IMR-90 (cell line): Measurements from ENCODE around the gene SART1. TPM values are rescaled to one million over a fixed set of nuclear protein-coding genes. Genes with fewer than 3 reads are reported as not detected.

Experiments
- ATAC-seq: fragments of 200-7000 bp; cut with Tn5 transposase; 2 replicates; pipeline ENCODE4 v1.9.1; 2020; ENCODE audit warnings: low read depth, mild to moderate bottlenecking, moderate library complexity
- BruUV-seq: library from RNA; stranded (reverse); fragments of 400-500 nt; replicated peaks from 2 replicates; lab custom pipeline; 2021; lab: Mats Ljungman, UMichigan
- CTCF ChIA-PET: fragments of 300-600 bp; formaldehyde crosslinking; extraction: SDS; loops from one replicate; lab custom pipeline; 2021; ENCODE audit warnings: antibody characterized with exemption; lab: Yijun Ruan, JAX
- POLR2A ChIA-PET: fragments of 300-600 bp; sonication (Branson Sonifier 250); formaldehyde crosslinking; loops from one replicate; lab custom pipeline; 2022; ENCODE audit warnings: antibody characterized with exemption; ENCODE audit not compliant: unreplicated experiment; lab: Charles Lee
- DNase-seq: peaks from one replicate; pipeline ENCODE4 v3.0.0; 2013
- H2AFZ ChIP-seq: replicated peaks from 2 replicates; pipeline ENCODE3; 2013; ENCODE audit warnings: low read length, mild to moderate bottlenecking; ENCODE audit not compliant: poor library complexity
- H2AK5ac ChIP-seq: 2 replicates; pipeline ENCODE4 v1.6.1; 2013; ENCODE audit warnings: low read depth, low read length, inconsistent platforms
- H2AK9ac ChIP-seq: replicated peaks from 2 replicates; pipeline ENCODE3; 2013; ENCODE audit warnings: mild to moderate bottlenecking, low read depth, low read length, moderate library complexity; ENCODE audit not compliant: poor library complexity
- H2BK120ac ChIP-seq: 2 replicates; pipeline ENCODE4 v1.6.1; 2013; ENCODE audit warnings: low read depth, low read length, inconsistent platforms
- H2BK15ac ChIP-seq: 3 replicates; pipeline ENCODE4 v1.6.1; 2013; ENCODE audit warnings: low read depth, low read length, inconsistent platforms
- H2BK20ac ChIP-seq: 2 replicates; pipeline ENCODE4 v1.6.1; 2013; ENCODE audit warnings: low read depth, mild to moderate bottlenecking, inconsistent platforms, low read length, moderate library complexity
- H2BK5ac ChIP-seq: 2 replicates; pipeline ENCODE4 v1.6.1; 2013; ENCODE audit warnings: mild to moderate bottlenecking, low read depth, low read length, inconsistent platforms; ENCODE audit not compliant: poor library complexity, severe bottlenecking
- H3K14ac ChIP-seq: replicated peaks from 2 replicates; pipeline ENCODE4 v1.6.1; 2013; ENCODE audit warnings: low read depth, low read length, inconsistent platforms
- H3K18ac ChIP-seq: 2 replicates; pipeline ENCODE4 v1.6.1; 2013; ENCODE audit warnings: low read depth, low read length, control low read depth
- H3K23ac ChIP-seq: 2 replicates; pipeline ENCODE4 v1.6.1; 2013; ENCODE audit warnings: low read depth, low read length, inconsistent platforms
- H3K27ac ChIP-seq: 2 replicates; pipeline ENCODE4 v1.5.1; 2013; ENCODE audit warnings: mild to moderate bottlenecking, control low read depth, low read length; ENCODE audit not compliant: insufficient read depth
- H3K27me3 ChIP-seq: 2 replicates; pipeline ENCODE4 v1.6.1; 2013; ENCODE audit warnings: low read length; ENCODE audit not compliant: control insufficient read depth, insufficient read depth
- H3K36me3 ChIP-seq: 2 replicates; pipeline ENCODE4 v1.6.1; 2013; ENCODE audit warnings: low read length, mixed read lengths; ENCODE audit not compliant: control insufficient read depth, insufficient read depth
- H3K4ac ChIP-seq: 2 replicates; pipeline ENCODE4 v1.6.1; 2013; ENCODE audit warnings: low read depth, low read length, inconsistent platforms
- H3K4me1 ChIP-seq: 2 replicates; pipeline ENCODE4 v1.6.1; 2013; ENCODE audit warnings: low read length, mixed read lengths; ENCODE audit not compliant: control insufficient read depth, insufficient read depth
- H3K4me2 ChIP-seq: 2 replicates; pipeline ENCODE4 v1.6.1; 2013; ENCODE audit warnings: low read depth, mild to moderate bottlenecking, control low read depth, low read length, moderate library complexity
- H3K4me3 ChIP-seq: 2 replicates; pipeline ENCODE4 v1.5.1; 2013; ENCODE audit warnings: low read depth, mild to moderate bottlenecking, control low read depth, low read length, moderate library complexity; ENCODE audit not compliant: insufficient read depth
- H3K56ac ChIP-seq: 2 replicates; pipeline ENCODE4 v1.6.1; 2013; ENCODE audit warnings: low read length, inconsistent platforms; ENCODE audit not compliant: insufficient read depth; ENCODE audit errors: extremely low read depth
- H3K79me1 ChIP-seq, 2 experiments: 2 replicates each; pipeline ENCODE4 v1.6.1; 2013; ENCODE audit warnings: low read length in 2 of 2, inconsistent platforms in 1 of 2, low read depth in 1 of 2
- H3K9ac ChIP-seq: 2 replicates; pipeline ENCODE4 v1.6.1; 2013; ENCODE audit warnings: low read depth, low read length, control low read depth
- H3K9me1 ChIP-seq: 2 replicates; pipeline ENCODE4 v1.6.1; 2013; ENCODE audit warnings: low read length, inconsistent platforms; ENCODE audit not compliant: insufficient read depth
- H3K9me3 ChIP-seq: 2 replicates; pipeline ENCODE4 v1.6.1; 2013; ENCODE audit warnings: low read length; ENCODE audit not compliant: control insufficient read depth, insufficient read depth
- H4K20me1 ChIP-seq: 2 replicates; pipeline ENCODE4 v1.6.1; 2013; ENCODE audit warnings: low read length, inconsistent platforms; ENCODE audit not compliant: insufficient read depth
- H4K5ac ChIP-seq: 2 replicates; pipeline ENCODE4 v1.6.1; 2013; ENCODE audit warnings: mild to moderate bottlenecking, low read depth, low read length, control low read depth
- H4K8ac ChIP-seq, 2 experiments: 2 replicates each; pipeline ENCODE4 v1.6.1; 2013; ENCODE audit warnings: low read depth in 2 of 2, low read length in 2 of 2, control low read depth in 1 of 2, inconsistent platforms in 1 of 2
- H4K91ac ChIP-seq: 2 replicates; pipeline ENCODE4 v1.6.1; 2013; ENCODE audit warnings: low read depth, low read length, inconsistent platforms; ENCODE audit not compliant: insufficient read depth
- BHLHE40 ChIP-seq: fragments of 150-350 bp; IDR thresholded peaks from 2 replicates; pipeline ENCODE4 v1.6.1; 2016; ENCODE audit warnings: mild to moderate bottlenecking, low read depth, low read length
- CEBPB ChIP-seq: IDR thresholded peaks from 2 replicates; pipeline ENCODE4 v1.6.1; 2012; ENCODE audit warnings: low read depth, low read length, improper control_type of control experiment
- CHD1 ChIP-seq: IDR thresholded peaks from 2 replicates; pipeline ENCODE4 v1.6.1; 2012; ENCODE audit warnings: low read depth, low read length, improper control_type of control experiment
- CTCF ChIP-seq: conservative IDR thresholded peaks from 2 replicates; pipeline ENCODE4 v1.5.1; 2012; ENCODE audit warnings: mild to moderate bottlenecking, low read depth, low read length, improper control_type of control experiment
- FOS ChIP-seq: fragments of 150-350 bp; IDR thresholded peaks from 2 replicates; pipeline ENCODE4 v1.6.1; 2016; ENCODE audit warnings: low read depth, low read length
- MAFK ChIP-seq: IDR thresholded peaks from 2 replicates; pipeline ENCODE4 v1.6.1; 2012; ENCODE audit warnings: low read depth, low read length, improper control_type of control experiment
- MAZ ChIP-seq: IDR thresholded peaks from 2 replicates; pipeline ENCODE4 v1.6.1; 2012; ENCODE audit warnings: low read depth, mild to moderate bottlenecking, low read length, improper control_type of control experiment, moderate library complexity, borderline replicate concordance
- MXI1 ChIP-seq: IDR thresholded peaks from 2 replicates; pipeline ENCODE4 v1.6.1; 2012; ENCODE audit warnings: low read depth, mild to moderate bottlenecking, low read length, moderate library complexity, borderline replicate concordance
- POLR2A ChIP-seq: IDR thresholded peaks from 2 replicates; pipeline ENCODE4 v1.6.1; 2012; ENCODE audit warnings: mild to moderate bottlenecking, low read depth, low read length
- RAD21 ChIP-seq: IDR thresholded peaks from 2 replicates; pipeline ENCODE4 v1.6.1; 2012; ENCODE audit warnings: low read length, improper control_type of control experiment
- RCOR1 ChIP-seq: IDR thresholded peaks from 2 replicates; pipeline ENCODE4 v1.6.1; 2012; ENCODE audit warnings: mild to moderate bottlenecking, low read length, improper control_type of control experiment; ENCODE audit not compliant: insufficient replicate concordance
- RFX5 ChIP-seq: IDR thresholded peaks from 2 replicates; pipeline ENCODE4 v1.8.0; 2012; ENCODE audit warnings: low read depth, mild to moderate bottlenecking, low read length, moderate library complexity
- SMC3 ChIP-seq: fragments of 150-350 bp; IDR thresholded peaks from 2 replicates; pipeline ENCODE4 v1.6.1; 2016; ENCODE audit warnings: low read depth, mild to moderate bottlenecking, antibody characterized with exemption, low read length, moderate library complexity
- USF2 ChIP-seq: fragments of 150-350 bp; IDR thresholded peaks from 2 replicates; pipeline ENCODE4 v1.6.1; 2017; ENCODE audit warnings: mild to moderate bottlenecking, antibody characterized with exemption, low read length, low read depth
- WGBS, 2 experiments: methylation state at CpG; one replicate each; pipeline versions ENCODE4 v1.1.5 to v1.1.7; 2013; ENCODE audit warnings: missing lambda C conversion rate in 2 of 2; ENCODE audit not compliant: insufficient read length in 1 of 2; ENCODE audit errors: extremely low coverage in 2 of 2; 5-methylcytosine and 5-hydroxymethylcytosine counted together
- dilution Hi-C: fragments of 300-500 bp; cut with HindIII; formaldehyde crosslinking; loops from one replicate; pipeline ENCODE4 v1.14.3; 2018; ENCODE audit warnings: low sequenced_read_pairs; ENCODE audit not compliant: unreplicated experiment
- in situ Hi-C: fragments of 300-500 bp; cut with MboI; formaldehyde crosslinking; loops from 3 replicates; pipeline ENCODE4 v1.14.3; 2019; ENCODE audit warnings: low sequenced_read_pairs, inconsistent platforms, mixed read lengths
- intact Hi-C: fragments of 100-400 bp; cut with micrococcal nuclease; formaldehyde crosslinking; loops from 2 replicates; pipeline ENCODE4 v1.10.0; 2022
- polyA plus RNA-seq, 3 experiments: library from polyadenylated mRNA; depleted of rRNA; stranded (reverse); fragments of >200 nt; gene quantifications; 2 replicates each; pipeline ENCODE4 v1.2.3, GENCODE V29; 2012; ENCODE audit warnings: low replicate concordance in 1 of 3
- total RNA-seq: library from RNA; depleted of rRNA; stranded (reverse); fragments of >200 nt; gene quantifications from 2 replicates; pipeline ENCODE4 v1.2.3, GENCODE V29; 2012
- TF ChIP-seq, protein P1 (sequence below): fragments of 150-350 bp; IDR thresholded peaks from 2 replicates; pipeline ENCODE4 v1.6.1; 2016; ENCODE audit warnings: low read depth, mild to moderate bottlenecking, low read length, moderate library complexity, borderline replicate concordance

SART1 gene
- total and polyA plus RNA-seq, 2 of the 4 experiments (the other 2 are of a cell fraction) = 25.5 to 43.5 TPM

- ATAC-seq = no peak
- ChIA-PET CTCF (interaction anchor here (0.5 kb wide), 1 partner anchor 98 kb away, joined by 3 read pairs; no protein-coding TSS in a partner anchor), POLR2A (no interaction called here)
- Histone ChIP-seq H3K9me3 (no peaks in the 10 kb centered on the region), H4K8ac (no peak overlapping the region), H3K4me1 (no peaks in the 10 kb centered on the region), H3K27me3 (no peaks in the 10 kb centered on the region), H3K4ac (no peak overlapping the region), H3K36me3 (peaks cover 21% of the 10 kb centered on the region), H3K79me1 (no peaks in the 10 kb centered on the region), H3K9me1 (no peaks in the 10 kb centered on the region), H4K5ac (no peak overlapping the region), H4K91ac (no peak overlapping the region), H3K9ac (0 out of 2 replicates have a peak overlapping the region, but pooled peaks have one; percentile 36), H2BK120ac (no peak overlapping the region), H2BK20ac (no peak overlapping the region), H2BK15ac (no peak overlapping the region), H2AFZ (no peak overlapping the region), H3K27ac (no peak overlapping the region), H3K4me3 (no peak overlapping the region), H3K18ac (no peak overlapping the region), H3K23ac (no peak overlapping the region), H2AK5ac (no peak overlapping the region), H3K56ac (no peak overlapping the region; the same call in 1 of the 2 replicates), H4K20me1 (no peaks in the 10 kb centered on the region), H3K4me2 (no peak overlapping the region), H3K14ac (no peak overlapping the region), H2AK9ac (no peak overlapping the region), H2BK5ac (no peak overlapping the region)
- 93% methylated on average over 4 of the region's 22 CpGs; no CpG with 5 or more reads in 1 of the 2 experiments for WGBS, 2 experiments
- in situ Hi-C loops (loop anchor here (10.0 kb wide), 1 partner anchor 268 kb away; the partner anchor contains the start of gene KAT5), dilution Hi-C loops (no loop called here), intact Hi-C loops (no loop called here)
- no peak for DNase-seq
- no TSS peak for BruUV-seq
- TF ChIP-seq POLR2A (no peak), USF2 (no peak), CHD1 (no peak), CEBPB (no peak), RCOR1 (no peak), BHLHE40 (no peak), SMC3 (no peak), FOS (no peak), MAFK (no peak), MAZ (no peak), RAD21 (no peak), RFX5 (no peak), CTCF (no peak), MXI1 (no peak)
- TF ChIP-seq, protein P1, sequence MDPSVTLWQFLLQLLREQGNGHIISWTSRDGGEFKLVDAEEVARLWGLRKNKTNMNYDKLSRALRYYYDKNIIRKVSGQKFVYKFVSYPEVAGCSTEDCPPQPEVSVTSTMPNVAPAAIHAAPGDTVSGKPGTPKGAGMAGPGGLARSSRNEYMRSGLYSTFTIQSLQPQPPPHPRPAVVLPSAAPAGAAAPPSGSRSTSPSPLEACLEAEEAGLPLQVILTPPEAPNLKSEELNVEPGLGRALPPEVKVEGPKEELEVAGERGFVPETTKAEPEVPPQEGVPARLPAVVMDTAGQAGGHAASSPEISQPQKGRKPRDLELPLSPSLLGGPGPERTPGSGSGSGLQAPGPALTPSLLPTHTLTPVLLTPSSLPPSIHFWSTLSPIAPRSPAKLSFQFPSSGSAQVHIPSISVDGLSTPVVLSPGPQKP = no peak
Observed at GRCh38 chr11:65982824-65983588, 21.5 kb downstream of the SART1 start.
